Neural crest cell (in vitro differentiated cells): ENCODE results near the gene DLGAP4. TPM values are rescaled to one million over a fixed set of nuclear protein-coding genes. Genes with fewer than 3 reads are reported as not detected.

Experiments used
- DNase-seq: peaks from one replicate; pipeline ENCODE4 v3.0.0; 2021; ENCODE audit warnings: low read depth, mixed read lengths, low spot score
- H3K27ac Mint-ChIP-seq: one replicate; pipeline ENCODE4 v1.8.0; 2021; ENCODE audit warnings: mild to moderate bottlenecking, mixed read lengths; ENCODE audit not compliant: unreplicated experiment
- H3K27me3 Mint-ChIP-seq: 2 replicates; pipeline ENCODE4 v1.8.0; 2021; ENCODE audit warnings: low read depth, mild to moderate bottlenecking, mixed read lengths
- H3K36me3 Mint-ChIP-seq: 2 replicates; pipeline ENCODE4 v1.8.0; 2021; ENCODE audit warnings: low read depth, mild to moderate bottlenecking, mixed read lengths
- H3K4me1 Mint-ChIP-seq: 2 replicates; pipeline ENCODE4 v1.8.0; 2021; ENCODE audit warnings: mixed read lengths
- H3K4me3 Mint-ChIP-seq: one replicate; pipeline ENCODE4 v1.8.0; 2021; ENCODE audit warnings: mild to moderate bottlenecking, mixed read lengths
- H3K9me3 Mint-ChIP-seq: 2 replicates; pipeline ENCODE4 v1.8.0; 2021; ENCODE audit warnings: mixed read lengths
- CTCF ChIP-seq: fragments of 200-600 bp; sonication (generic); conservative IDR thresholded peaks from 2 replicates; pipeline ENCODE4 v1.5.0; 2021; ENCODE audit warnings: antibody characterized with exemption, mild to moderate bottlenecking
- total RNA-seq: library from RNA; stranded (reverse); gene quantifications from 2 replicates; pipeline ENCODE4 v1.2.1, GENCODE V29; 2021

Gene DLGAP4
- total RNA-seq, 1 donor from 2014 or later: 95.6 TPM

GRCh38 chr20:36264426-36265246 is 41.5 kb upstream of the DLGAP4 start:
- Mint-ChIP-seq H3K27me3 (no peaks in the 10 kb centered on the region), H3K27ac (no peak overlapping the region), H3K4me1 (peaks cover 3% of the 10 kb centered on the region), H3K9me3 (no peaks in the 10 kb centered on the region), H3K4me3 (no peak overlapping the region), H3K36me3 (no peaks in the 10 kb centered on the region)
- TF ChIP-seq CTCF: no peak
- no peak for DNase-seq

GRCh38 chr20:36266189-36266588 is 40.0 kb upstream of the DLGAP4 start:
- Mint-ChIP-seq H3K9me3 (no peaks in the 10 kb centered on the region), H3K4me1 (peaks cover 3% of the 10 kb centered on the region), H3K27ac (no peak overlapping the region), H3K4me3 (no peak overlapping the region), H3K36me3 (no peaks in the 10 kb centered on the region), H3K27me3 (no peaks in the 10 kb centered on the region)
- no peak for DNase-seq
- TF ChIP-seq CTCF: no peak

- Mint-ChIP-seq H3K4me1 (peaks cover 3% of the 10 kb centered on the region), H3K36me3 (no peaks in the 10 kb centered on the region), H3K27me3 (no peaks in the 10 kb centered on the region), H3K4me3 (no peak overlapping the region), H3K9me3 (no peaks in the 10 kb centered on the region), H3K27ac (no peak overlapping the region)
- no peak for TF ChIP-seq CTCF
- no peak for DNase-seq
These were observed 38.3 kb upstream of the DLGAP4 start for GRCh38 chr20:36267605-36268381.

GRCh38 chr20:36268440-36269342 is 37.4 kb upstream of the DLGAP4 start:
- no peaks in the 10 kb centered on the region for H3K27me3 Mint-ChIP-seq
- no peaks in the 10 kb centered on the region for H3K36me3 Mint-ChIP-seq
- H3K9me3 Mint-ChIP-seq: no peaks in the 10 kb centered on the region
- DNase-seq: no peak
- no peak overlapping the region for H3K4me3 Mint-ChIP-seq
- TF ChIP-seq CTCF: no peak
- H3K27ac Mint-ChIP-seq: no peak overlapping the region
- H3K4me1 Mint-ChIP-seq: peaks cover 6% of the 10 kb centered on the region

- H3K4me3 Mint-ChIP-seq: no peak overlapping the region
- H3K4me1 Mint-ChIP-seq: peaks cover 14% of the 10 kb centered on the region
- H3K27me3 Mint-ChIP-seq: no peaks in the 10 kb centered on the region
- DNase-seq: no peak
- no peak for TF ChIP-seq CTCF
- H3K9me3 Mint-ChIP-seq: no peaks in the 10 kb centered on the region
- H3K36me3 Mint-ChIP-seq: no peaks in the 10 kb centered on the region
- no peak overlapping the region for H3K27ac Mint-ChIP-seq
These were observed 36.6 kb upstream of the DLGAP4 start for GRCh38 chr20:36269507-36269906.
